Spleen (tissue), 7 donors: ENCODE measurements around the gene USP53.

Experiments
- POLR2A ChIP-seq, 3 donors: fragments of 450-650 bp; IDR thresholded peaks; one replicate each; pipeline ENCODE4 v1.5.1; 2017; ENCODE audit warnings: antibody characterized with exemption in 3 of 3, mild to moderate bottlenecking in 1 of 3
- POLR2AphosphoS5 ChIP-seq, 3 donors: sonication (generic); formaldehyde crosslinking; IDR thresholded peaks; one replicate each; pipeline ENCODE4 v1.5.1; 2017; ENCODE audit warnings: antibody characterized with exemption in 3 of 3
- TF ChIP-seq, protein P1 (sequence below), 11 experiments: fragments of 200-600 bp in 7 of 11; fragments of 450-650 bp in 4 of 11; sonication (generic) in 4 of 11; IDR thresholded peaks in 8 of 11; conservative IDR thresholded peaks in 3 of 11; 1 replicate in 7 of 11; 2 replicates in 4 of 11; pipeline versions ENCODE4 v1.4.0 to v1.8.0; 2016 to 2021; ENCODE audit warnings: antibody characterized with exemption in 11 of 11, inconsistent platforms in 4 of 11, mild to moderate bottlenecking in 1 of 11
- donor health status: DM: no; HTN: no; CAD: no; lungs with moderate emphysema.
- donor health status: DM: no; HTN: no; CAD: no.
- donor health status: DM: no; HTN: no; CAD: no.

DNA sequence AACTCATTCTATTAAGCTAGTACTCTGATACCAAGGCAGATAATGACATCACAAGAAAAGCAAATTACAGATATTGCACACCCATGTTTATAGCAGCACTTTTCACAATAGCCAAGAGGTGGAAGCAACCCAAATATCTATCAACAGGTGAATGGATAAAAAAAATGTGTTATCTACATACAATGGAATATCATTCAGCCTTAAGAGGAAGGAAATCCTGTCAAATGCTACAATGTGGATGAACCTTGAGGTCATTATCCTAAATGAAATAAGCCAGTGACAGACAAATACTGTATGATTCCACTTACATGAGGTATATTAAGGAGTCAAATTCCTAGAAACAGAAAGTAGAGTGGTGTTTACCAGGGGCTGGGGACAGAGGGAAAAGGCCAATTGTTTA is 95.1 kb downstream of the USP53 start:
- TF ChIP-seq, protein P1, sequence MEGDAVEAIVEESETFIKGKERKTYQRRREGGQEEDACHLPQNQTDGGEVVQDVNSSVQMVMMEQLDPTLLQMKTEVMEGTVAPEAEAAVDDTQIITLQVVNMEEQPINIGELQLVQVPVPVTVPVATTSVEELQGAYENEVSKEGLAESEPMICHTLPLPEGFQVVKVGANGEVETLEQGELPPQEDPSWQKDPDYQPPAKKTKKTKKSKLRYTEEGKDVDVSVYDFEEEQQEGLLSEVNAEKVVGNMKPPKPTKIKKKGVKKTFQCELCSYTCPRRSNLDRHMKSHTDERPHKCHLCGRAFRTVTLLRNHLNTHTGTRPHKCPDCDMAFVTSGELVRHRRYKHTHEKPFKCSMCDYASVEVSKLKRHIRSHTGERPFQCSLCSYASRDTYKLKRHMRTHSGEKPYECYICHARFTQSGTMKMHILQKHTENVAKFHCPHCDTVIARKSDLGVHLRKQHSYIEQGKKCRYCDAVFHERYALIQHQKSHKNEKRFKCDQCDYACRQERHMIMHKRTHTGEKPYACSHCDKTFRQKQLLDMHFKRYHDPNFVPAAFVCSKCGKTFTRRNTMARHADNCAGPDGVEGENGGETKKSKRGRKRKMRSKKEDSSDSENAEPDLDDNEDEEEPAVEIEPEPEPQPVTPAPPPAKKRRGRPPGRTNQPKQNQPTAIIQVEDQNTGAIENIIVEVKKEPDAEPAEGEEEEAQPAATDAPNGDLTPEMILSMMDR (IDR thresholded peaks at IDR 0.05 in 8 of 11, conservative IDR thresholded peaks at IDR 0.05 in 3 of 11) = no peak
- TF ChIP-seq POLR2AphosphoS5 (IDR thresholded peaks at IDR 0.05) = no peak
- TF ChIP-seq POLR2A (IDR thresholded peaks at IDR 0.05) = no peak
